Measurements from ENCODE around the gene SMIM32. TPM values are rescaled to one million over a fixed set of nuclear protein-coding genes. Genes with fewer than 3 reads are reported as not detected.

SMIM32 gene
- total and polyA plus RNA-seq, 2 donors (not counting 1 experiment from before 2014, with no cell fraction given), result not detected

GRCh38 chr5:136159457-136159856 is 33.5 kb downstream of the SMIM32 start:
- POLR2A ChIA-PET, result no interaction called here
- H3K4me2 ChIP-seq (replicated peaks; ENCODE audit: low read depth, low read length, poor library complexity, severe bottlenecking), result no peak overlapping the region
- no peak overlapping the region for H3K27ac Mint-ChIP-seq
- H3K27ac ChIP-seq (ENCODE audit: low read length in 2 of 2), result no peak overlapping the region
- H3K36me3 ChIP-seq (replicated peaks in 1 of 2; ENCODE audit: control extremely low read depth in 1 of 2, control insufficient read depth in 1 of 2, extremely low read depth in 1 of 2, insufficient read depth in 2 of 2, low read length in 1 of 2), result peaks cover 8 to 20% of the 10 kb centered on the region in 2 experiments
- H3K9ac ChIP-seq (ENCODE audit: low read length), result no peak overlapping the region
- DNase-seq (no peak), ATAC-seq (ENCODE audit: low read depth) (no peak)
- H3K4me3 Mint-ChIP-seq, result no peak overlapping the region
- no peaks in the 10 kb centered on the region for H3K4me1 ChIP-seq (ENCODE audit: control insufficient read depth in 2 of 2, insufficient read depth in 2 of 2, low read length in 2 of 2)
- no peaks in the 10 kb centered on the region for H3K27me3 Mint-ChIP-seq
- no peaks in the 10 kb centered on the region for H3K79me2 ChIP-seq (ENCODE audit: control insufficient read depth, insufficient read depth, low read length)
- no peaks in the 10 kb centered on the region for H3K9me3 Mint-ChIP-seq (ENCODE audit: insufficient read depth)
- WGBS (ENCODE audit: insufficient coverage), result no CpG with 5 or more reads among the region's 3 CpGs
- no peak overlapping the region for H2AFZ ChIP-seq (ENCODE audit: insufficient read depth, low read depth, low read length, poor library complexity, severe bottlenecking)
- CTCF ChIA-PET, result no interaction called here
- intact Hi-C loops (cut with micrococcal nuclease), result no loop called here
- H3K9me3 ChIP-seq (ENCODE audit: control extremely low read depth in 1 of 3, control insufficient read depth in 2 of 3, insufficient read depth in 1 of 3, low read length in 2 of 3), result no peaks in the 10 kb centered on the region
- H3K4me3 ChIP-seq (ENCODE audit: control extremely low read depth in 1 of 5, extremely low read depth in 1 of 5, insufficient read depth in 1 of 5, low read depth in 2 of 5, low read length in 4 of 5), result no peak overlapping the region
- TF ChIP-seq, protein P1, sequence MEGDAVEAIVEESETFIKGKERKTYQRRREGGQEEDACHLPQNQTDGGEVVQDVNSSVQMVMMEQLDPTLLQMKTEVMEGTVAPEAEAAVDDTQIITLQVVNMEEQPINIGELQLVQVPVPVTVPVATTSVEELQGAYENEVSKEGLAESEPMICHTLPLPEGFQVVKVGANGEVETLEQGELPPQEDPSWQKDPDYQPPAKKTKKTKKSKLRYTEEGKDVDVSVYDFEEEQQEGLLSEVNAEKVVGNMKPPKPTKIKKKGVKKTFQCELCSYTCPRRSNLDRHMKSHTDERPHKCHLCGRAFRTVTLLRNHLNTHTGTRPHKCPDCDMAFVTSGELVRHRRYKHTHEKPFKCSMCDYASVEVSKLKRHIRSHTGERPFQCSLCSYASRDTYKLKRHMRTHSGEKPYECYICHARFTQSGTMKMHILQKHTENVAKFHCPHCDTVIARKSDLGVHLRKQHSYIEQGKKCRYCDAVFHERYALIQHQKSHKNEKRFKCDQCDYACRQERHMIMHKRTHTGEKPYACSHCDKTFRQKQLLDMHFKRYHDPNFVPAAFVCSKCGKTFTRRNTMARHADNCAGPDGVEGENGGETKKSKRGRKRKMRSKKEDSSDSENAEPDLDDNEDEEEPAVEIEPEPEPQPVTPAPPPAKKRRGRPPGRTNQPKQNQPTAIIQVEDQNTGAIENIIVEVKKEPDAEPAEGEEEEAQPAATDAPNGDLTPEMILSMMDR (IDR thresholded peaks at IDR 0.05), result no peak
- TF ChIP-seq EZH2 (IDR thresholded peaks at IDR 0.05; ENCODE audit: borderline replicate concordance, insufficient read depth, low read depth, low read length, poor library complexity, severe bottlenecking), result no peak
- H3K4me1 Mint-ChIP-seq, result peaks cover 7% of the 10 kb centered on the region
- peaks cover 7% of the 10 kb centered on the region for H4K20me1 ChIP-seq (ENCODE audit: control insufficient read depth, insufficient read depth, low read length, poor library complexity, severe bottlenecking)
- no peaks in the 10 kb centered on the region for H3K27me3 ChIP-seq (replicated peaks in 1 of 4; ENCODE audit: control extremely low read depth in 1 of 4, control insufficient read depth in 3 of 4, insufficient read depth in 4 of 4, low read length in 3 of 4)

- Mint-ChIP-seq H3K4me1 (peaks cover 2% of the 10 kb centered on the region), H3K4me3 (no peak overlapping the region), H3K27me3 (no peaks in the 10 kb centered on the region), H3K9me3 (ENCODE audit: insufficient read depth) (no peaks in the 10 kb centered on the region), H3K27ac (no peak overlapping the region)
- no peak overlapping the region for H3K4me2 ChIP-seq (replicated peaks; ENCODE audit: low read depth, low read length, poor library complexity, severe bottlenecking)
- CTCF ChIA-PET, result no interaction called here
- no peak overlapping the region for H3K27ac ChIP-seq (ENCODE audit: low read length in 2 of 2)
- H3K36me3 ChIP-seq (replicated peaks in 1 of 2; ENCODE audit: control extremely low read depth in 1 of 2, control insufficient read depth in 1 of 2, extremely low read depth in 1 of 2, insufficient read depth in 2 of 2, low read length in 1 of 2), result peaks cover 8 to 30% of the 10 kb centered on the region in 2 experiments
- H3K9me3 ChIP-seq (ENCODE audit: control extremely low read depth in 1 of 3, control insufficient read depth in 2 of 3, insufficient read depth in 1 of 3, low read length in 2 of 3), result no peaks in the 10 kb centered on the region
- H2AFZ ChIP-seq (ENCODE audit: insufficient read depth, low read depth, low read length, poor library complexity, severe bottlenecking), result no peak overlapping the region
- TF ChIP-seq EZH2 (IDR thresholded peaks at IDR 0.05; ENCODE audit: borderline replicate concordance, insufficient read depth, low read depth, low read length, poor library complexity, severe bottlenecking), result no peak
- TF ChIP-seq, protein P1 (IDR thresholded peaks at IDR 0.05), result no peak
- POLR2A ChIA-PET, result no interaction called here
- peaks cover 7% of the 10 kb centered on the region for H4K20me1 ChIP-seq (ENCODE audit: control insufficient read depth, insufficient read depth, low read length, poor library complexity, severe bottlenecking)
- no peaks in the 10 kb centered on the region for H3K4me1 ChIP-seq (ENCODE audit: control insufficient read depth in 2 of 2, insufficient read depth in 2 of 2, low read length in 2 of 2)
- ATAC-seq (ENCODE audit: low read depth) (no peak), DNase-seq (no peak)
- H3K79me2 ChIP-seq (ENCODE audit: control insufficient read depth, insufficient read depth, low read length), result no peaks in the 10 kb centered on the region
- no peaks in the 10 kb centered on the region for H3K27me3 ChIP-seq (replicated peaks in 1 of 4; ENCODE audit: control extremely low read depth in 1 of 4, control insufficient read depth in 3 of 4, insufficient read depth in 4 of 4, low read length in 3 of 4)
- 100% methylated on average over 1 of the region's 5 CpGs for WGBS (ENCODE audit: insufficient coverage)
- H3K9ac ChIP-seq (ENCODE audit: low read length), result no peak overlapping the region
- intact Hi-C loops (cut with micrococcal nuclease), result no loop called here
- H3K4me3 ChIP-seq (ENCODE audit: control extremely low read depth in 1 of 5, extremely low read depth in 1 of 5, insufficient read depth in 1 of 5, low read depth in 2 of 5, low read length in 4 of 5), result no peak overlapping the region
Observed at GRCh38 chr5:136157514-136157913, 35.4 kb downstream of the SMIM32 start.

Data from B cell (primary cell).